Measurements from ENCODE around the gene MED20. TPM values are rescaled to one million over a fixed set of nuclear protein-coding genes. Genes with fewer than 3 reads are reported as not detected.

MED20 gene
- total RNA-seq, 1 donor from 2014 or later, result 23.1 TPM

DNA sequence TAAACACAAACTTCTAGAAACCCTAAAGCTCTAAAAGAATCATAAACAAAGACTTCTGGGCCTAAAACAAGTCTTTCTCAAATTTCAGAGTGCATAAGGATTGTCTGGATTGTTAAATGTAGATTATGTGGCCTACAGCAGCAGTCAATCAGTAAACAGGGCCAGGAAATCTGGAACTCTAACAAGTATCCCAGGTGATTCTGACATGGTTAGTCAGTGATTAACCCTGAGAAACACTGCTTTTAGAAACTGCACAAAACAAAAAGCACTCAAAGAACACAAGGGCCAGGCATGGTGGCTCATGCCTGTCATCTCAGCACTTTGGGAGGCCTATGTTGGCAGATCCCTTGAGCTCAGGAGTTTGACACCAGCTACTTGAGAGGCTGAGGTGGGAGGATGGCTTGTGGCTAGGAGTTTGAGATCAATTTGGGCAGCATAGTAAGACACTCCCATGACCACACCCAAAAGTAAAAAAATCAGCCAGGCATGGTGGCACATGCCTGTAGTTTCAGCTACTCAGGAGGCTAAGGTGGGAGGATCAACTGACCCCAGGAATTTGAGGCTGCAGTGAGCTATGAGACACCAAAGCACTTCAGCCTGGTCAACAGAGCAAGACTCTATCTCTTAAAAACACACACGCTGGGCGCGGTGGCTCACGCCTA, 5.9 kb downstream of the MED20 start:
- intact Hi-C loops (cut with micrococcal nuclease), result no loop called here

DNA sequence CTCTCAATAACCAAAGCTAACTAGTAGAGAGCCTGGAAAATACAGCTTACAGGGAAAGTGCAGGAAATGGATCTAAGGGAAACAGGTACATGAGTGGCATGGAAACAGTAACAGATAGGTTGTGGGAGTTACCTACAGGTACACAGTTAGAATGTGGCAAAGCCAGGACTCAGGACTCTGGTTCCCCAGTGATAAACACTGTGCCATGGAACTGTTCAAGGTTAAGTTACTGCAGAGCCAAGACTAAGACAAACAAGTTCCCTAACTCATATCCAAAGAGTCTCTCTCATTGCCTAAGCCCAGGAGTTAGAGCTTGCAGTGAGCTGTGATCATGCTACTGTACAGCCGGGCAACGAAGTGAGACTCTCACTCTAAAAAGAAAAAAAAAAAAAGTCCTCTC, 6.6 kb downstream of the MED20 start:
- intact Hi-C loops (cut with micrococcal nuclease), result no loop called here

DNA sequence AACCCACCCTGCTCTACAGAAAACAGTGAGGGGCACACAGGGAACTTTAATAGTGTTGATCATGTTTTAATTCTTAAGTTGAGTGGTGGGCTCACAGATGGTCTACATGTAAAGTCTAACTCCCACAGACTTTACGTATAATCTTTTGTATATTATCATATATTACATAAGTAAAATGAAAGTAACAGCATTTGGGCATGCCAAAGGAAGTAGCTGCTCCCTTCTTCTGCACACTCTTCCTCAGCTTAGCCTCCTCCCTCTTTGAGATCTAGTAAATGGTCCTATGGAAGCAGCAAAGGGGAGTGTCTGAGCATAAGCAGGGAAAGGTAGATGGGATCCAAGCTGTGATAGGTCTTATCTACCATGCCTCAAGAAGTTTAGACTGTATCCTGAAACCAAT, 11.2 kb downstream of the MED20 start:
- intact Hi-C loops (cut with micrococcal nuclease), result no loop called here

DNA sequence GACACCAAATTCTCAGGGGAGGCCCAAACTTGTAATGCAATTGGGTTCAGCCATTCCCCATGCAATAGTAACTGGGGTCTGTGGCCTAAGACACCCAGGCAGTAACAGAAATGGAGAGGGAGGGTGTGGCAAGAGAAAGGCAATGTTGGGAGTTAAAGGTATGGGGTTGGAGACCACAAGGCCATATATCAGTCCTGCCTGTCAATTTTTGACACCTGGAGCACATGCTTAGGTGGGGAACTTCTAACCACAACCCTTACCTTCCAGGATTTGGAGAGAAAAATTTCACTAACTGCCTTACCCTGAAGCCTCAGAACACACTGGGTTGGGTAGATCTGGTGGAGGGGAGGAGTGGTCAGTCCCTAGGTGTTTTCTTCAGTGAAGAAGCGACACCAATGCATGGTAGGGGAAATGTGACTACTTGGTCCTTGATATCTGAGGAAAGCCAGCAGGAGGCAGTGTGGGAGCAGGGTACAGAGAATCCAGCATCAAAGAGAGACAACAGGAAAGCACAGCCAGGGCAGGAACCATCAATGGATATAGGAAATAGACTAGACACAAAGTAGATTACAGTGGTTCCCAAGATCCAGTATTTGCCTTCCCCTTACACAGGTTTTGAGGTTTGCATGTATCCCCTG, 18.9 kb downstream of the MED20 start:
- intact Hi-C loops (cut with micrococcal nuclease), result loop anchor here (1.0 to 2.0 kb wide), 4 partner anchors 34 to 202 kb away; no protein-coding TSS in a partner anchor

DNA sequence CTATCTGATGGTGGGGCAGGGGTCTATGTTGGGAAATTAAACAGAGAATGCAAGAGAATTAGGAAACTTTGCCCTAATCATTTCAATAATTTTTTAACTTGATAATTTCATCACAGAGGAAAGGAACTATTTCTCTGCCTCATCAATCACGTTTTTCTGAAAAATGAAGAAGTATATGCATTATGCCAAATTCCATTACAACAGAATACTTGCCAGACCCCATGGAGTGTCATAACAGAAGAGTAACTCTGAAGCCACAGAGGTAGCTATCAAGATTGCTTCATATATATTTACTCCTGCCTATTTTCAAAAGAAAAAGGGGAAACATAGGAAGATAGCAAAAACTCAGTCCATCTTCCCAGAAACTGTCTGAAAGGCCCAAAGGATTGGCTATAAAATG, 20.1 kb downstream of the MED20 start:
- intact Hi-C loops (cut with micrococcal nuclease), result no loop called here

DNA sequence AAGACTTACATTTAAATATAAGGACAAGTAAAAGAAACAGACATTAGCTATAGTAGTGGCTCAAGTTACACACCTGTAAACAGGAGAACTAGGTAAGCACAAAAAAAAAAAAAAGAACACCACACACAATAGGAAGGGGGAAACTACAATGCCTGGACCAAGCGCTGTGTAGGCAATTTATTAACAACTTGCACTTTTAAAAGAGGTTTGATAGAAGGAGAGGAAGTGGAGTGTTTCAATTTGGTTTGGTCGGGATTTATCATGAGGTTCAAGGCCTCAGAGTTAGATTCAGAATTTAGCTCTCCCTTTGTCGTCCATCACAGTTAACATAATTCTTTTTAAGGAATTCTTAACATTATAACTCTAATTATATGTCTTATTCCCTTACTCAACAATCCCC, 24.7 kb downstream of the MED20 start:
- intact Hi-C loops (cut with micrococcal nuclease), result loop anchor here (10.0 kb wide), 1 partner anchor 351 kb away; the partner anchor contains the start of gene FOXP4

DNA sequence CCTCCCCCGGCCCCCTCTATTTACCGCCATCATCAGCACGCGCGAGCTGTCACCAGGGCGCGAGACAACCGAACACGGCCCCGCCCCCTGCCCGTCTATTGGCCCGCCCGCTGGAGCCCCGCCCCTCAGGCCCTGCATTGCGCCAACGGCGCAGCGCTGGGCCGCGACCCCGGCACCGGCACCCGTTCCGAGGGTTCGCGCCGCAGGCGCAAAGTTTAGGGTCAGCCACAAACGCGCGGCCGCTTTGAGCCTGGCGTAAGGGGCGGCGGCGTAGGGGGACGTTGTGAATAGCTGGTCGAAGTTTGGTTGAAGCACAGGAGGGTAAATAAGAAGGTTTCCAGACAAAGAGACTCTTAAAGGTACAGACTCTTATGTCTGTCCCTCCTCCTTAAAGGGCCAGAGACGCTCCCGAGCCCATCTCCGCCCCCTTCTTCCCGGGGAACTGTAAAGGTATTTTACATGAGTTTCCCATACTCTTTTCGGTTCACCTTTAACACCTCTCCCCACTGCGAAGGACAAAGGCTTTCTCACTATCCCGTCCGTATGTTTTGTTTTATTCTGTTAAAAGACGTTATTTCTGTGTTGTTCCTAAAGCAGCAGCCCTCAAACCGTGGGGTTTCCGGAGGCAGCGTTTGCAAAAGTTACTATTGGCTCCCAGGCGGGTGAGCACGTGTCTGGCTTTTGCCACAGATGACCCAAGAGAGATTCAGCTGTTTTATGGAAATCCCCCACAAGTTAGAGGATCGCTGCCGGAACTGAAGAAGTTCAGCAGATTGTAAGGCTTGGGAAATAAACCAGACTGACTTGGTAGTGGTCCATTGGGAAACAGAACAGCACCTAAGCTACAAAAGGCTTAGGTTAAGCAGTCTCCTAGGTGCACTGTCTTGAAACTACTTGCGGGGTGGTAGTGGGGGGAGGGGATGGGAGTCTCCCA, 25.4 kb downstream of the MED20 start, which contains the start of gene USP49:
USP49 (minus strand) TSS at position 76 of the 934 bp plus-strand sequence. CDS start 88,392 bp downstream, outside the sequence.
- intact Hi-C loops (cut with micrococcal nuclease), result loop anchor here (1.0 to 10.0 kb wide), 17 partner anchors 26 to 1276 kb away; partner anchors contain the start of genes BYSL, FOXP4, KLC4 and MED20

DNA sequence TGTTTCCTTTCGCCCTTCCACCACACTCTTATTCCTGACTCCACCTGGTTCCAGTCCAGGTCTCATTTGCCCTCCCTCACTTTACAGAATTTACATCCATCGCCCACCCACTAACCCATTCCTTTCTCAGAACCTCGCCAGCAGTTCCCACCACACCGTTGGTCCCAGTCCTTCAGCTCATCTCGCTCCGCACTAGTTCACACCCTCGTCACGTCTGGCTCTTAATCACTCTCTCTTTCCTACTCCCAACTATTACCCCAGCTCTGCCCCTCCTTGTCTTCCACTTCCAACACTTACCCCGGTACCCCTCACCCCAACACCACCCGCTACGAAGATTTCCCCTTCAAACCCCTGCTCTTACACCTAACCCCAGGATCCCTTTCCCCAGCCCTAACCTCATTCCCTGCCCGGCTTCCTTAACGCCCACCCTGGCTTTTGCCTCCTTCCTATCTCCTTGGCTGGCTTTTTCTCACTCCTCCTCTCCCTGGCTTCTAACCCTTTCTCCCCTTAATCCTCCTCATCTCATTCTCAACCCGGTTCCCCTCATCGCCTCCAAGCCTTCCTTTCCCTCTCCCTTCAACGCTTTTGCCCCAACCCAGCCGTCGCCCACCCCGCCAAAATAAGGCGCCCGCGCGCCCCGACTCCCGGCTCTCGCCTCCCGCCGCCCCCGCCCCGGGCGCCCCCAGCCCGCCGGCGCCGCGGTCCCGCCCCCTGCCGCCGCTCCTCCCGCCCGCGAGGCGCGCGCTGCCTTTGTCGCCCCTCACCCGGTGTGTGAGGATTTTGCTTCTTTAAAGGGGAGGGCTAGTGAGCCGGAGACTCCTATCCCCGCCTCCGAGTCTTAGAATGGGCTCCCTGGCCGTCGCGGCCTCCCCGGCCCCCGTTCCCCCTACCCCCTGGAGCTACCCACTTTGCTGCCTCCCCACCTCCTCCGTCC, 26.3 kb downstream of the MED20 start:
- intact Hi-C loops (cut with micrococcal nuclease), result loop anchor here (1.0 to 10.0 kb wide), 17 partner anchors 27 to 1277 kb away; partner anchors contain the start of genes BYSL, FOXP4, KLC4 and MED20

DNA sequence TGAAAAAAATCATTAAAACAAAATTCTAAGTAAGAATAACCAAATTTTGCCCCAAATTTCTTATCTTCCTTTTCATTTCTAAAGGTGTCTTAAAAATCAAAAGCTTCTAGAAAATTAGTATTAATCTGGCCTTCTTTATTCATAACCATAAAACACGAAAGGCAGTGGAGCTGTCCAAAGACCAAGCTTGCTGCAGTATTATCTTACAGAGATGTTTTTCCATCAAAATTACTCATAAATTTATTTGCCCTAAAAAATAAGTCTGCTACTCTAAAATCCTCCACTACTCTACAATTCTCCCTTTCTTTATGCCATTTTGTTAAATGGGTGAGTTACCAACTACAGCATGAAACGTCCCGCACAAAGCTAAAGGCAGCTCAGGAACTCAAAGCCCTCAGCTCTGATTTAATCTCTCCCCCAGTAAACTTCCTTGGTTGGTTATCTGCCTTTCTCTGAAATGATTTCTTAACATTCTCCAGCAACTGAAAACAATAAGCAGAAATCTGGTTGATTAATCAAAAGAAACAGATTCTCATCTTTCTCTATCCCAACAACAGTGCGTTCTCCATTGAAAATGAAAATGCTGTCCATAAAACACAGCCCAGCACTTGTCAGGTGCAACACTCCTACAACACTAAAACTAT, 27.9 kb downstream of the MED20 start:
- intact Hi-C loops (cut with micrococcal nuclease), result loop anchor here (10.0 kb wide), 1 partner anchor 348 kb away; the partner anchor contains the start of gene FOXP4

DNA sequence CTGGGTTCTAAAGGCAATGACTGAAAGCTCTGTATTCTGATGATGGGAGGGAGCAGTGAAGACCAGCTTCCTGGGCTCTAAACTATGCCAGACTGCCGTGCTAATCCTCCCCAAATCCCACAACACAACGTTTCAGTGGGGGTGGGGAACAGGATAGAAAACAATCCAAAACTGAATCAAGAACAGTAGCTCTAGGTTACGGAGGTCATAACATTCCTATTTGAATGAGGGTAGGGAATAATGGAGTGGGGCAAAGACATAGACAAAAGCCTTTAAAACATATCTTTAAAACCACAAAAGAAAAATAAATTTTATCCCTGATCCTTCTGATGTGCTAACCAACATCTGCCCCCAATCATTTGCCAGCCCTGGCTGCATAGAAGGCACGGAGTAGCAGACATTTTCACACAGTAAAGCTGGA, 33.6 kb downstream of the MED20 start:
- intact Hi-C loops (cut with micrococcal nuclease), result no loop called here

DNA sequence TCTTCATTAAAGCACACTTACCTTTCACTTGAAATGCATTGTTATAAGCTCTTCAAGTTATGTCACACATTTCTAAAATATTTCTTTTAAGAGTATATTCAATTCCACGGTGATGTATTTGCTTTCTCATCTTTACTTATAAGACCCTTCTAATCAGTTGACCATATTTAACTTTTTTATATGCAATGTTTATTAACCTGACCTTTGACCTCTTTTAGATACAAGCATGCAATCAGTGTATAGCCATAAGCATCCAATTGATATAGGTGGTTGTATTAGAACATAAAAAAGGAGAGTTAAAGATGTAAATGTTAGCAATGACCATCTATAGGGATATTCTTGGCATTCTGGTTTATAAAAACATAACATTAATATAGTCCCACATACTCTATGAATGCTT, 35.0 kb downstream of the MED20 start:
- intact Hi-C loops (cut with micrococcal nuclease), result no loop called here

DNA sequence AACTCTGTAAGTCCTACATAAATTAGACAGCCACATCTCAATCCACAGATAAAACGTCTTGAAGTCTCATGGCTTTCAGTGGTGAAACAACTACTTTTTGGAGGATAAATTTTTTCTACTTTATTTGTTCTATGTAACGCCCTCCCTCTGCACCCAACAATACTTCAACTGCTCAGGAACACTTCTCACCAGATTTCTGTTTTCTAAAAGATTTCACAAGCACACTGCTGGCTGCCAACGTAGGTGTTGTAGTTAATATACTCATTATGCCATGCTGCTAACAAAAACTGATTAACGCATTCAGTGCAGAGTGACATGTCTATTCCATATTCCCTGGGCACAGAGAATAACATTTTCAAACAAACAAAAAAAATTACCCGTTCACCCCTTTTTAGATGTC, 36.0 kb downstream of the MED20 start:
- intact Hi-C loops (cut with micrococcal nuclease), result no loop called here

DNA sequence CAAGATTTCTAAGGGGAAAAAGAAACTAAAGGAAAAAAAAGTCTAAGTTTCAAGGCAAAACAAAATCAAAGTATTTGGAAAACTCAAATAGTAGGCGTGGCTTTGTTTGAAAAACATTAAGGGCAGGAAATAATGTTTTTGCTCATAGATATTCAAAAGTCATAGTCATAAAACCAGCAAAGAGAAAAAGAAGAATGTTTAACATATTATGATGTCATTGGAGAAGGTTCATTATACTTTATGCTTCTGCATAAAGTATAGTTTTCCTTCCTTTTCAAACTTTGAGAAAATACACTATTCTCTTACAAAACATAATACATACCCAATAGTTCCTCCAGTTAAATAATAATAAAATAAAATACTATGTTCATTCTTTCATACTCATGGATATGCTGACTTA, 39.4 kb downstream of the MED20 start:
- intact Hi-C loops (cut with micrococcal nuclease), result no loop called here

DNA sequence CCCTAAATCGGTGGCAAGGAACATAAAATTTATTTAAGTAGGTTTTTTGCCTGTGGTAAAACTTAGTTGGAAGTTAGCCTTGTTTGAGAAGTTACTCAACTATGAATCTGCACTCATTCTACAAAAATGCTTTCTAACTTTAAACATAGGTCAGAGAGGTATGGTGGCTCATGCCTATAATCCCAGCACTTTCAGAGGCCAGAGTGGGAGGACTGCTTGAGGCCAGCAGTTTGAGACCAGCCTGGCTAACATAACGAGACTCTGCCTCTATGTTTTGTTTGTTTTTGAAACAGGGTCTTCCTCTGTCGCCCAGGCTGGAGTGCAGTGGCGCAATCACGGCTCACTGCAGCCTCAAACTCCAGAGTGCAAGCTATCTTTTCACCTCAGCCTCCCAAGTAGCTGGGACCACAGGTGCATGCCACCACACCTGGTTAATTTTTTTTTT, 42.0 kb downstream of the MED20 start:
- intact Hi-C loops (cut with micrococcal nuclease), result no loop called here

DNA sequence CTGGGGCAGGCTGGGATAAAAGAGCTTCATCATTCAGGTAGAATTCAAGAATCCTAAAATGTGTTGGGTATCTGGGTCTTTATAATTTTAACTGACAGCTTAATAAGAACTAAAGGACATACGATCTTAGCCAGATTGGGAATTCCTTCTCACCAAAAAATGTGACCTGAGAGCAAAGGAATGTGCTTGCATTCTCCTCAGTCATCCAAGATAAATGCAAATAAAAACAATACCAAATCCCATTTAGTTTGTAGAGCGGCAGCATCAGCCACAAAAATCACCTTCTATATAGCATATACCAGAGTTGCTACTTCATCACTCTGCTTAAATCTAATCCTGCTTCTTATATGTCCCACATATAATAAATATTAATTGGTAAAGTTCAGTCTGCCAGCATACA, 42.7 kb downstream of the MED20 start:
- intact Hi-C loops (cut with micrococcal nuclease), result no loop called here

DNA sequence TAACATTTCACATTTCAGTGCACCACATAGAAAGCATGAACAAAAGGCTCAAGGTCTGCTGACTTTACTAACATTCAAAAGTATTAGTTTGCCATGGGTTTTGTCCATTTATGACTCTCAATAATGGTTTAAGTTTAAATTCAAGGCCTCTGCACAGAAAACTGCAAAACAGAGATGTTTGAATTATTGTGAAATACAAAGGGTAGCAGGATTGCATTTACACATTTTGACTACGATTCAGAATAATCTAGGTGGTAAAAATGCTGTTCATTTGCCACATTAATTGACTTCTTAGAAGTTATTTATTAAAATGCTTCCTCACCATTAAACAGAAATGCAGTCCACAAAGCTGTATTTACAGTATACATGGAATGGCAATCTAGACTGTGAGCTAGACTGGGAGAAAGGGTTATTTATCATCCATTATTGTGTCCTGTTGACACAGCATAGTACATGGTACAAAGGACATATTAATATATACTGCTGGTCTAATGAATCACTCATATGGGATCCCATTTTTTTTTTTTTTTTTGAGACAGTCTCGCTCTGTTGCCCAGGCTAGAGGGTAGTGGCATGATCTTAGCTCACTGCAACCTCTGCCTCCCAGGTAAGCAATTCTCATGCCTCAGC, 43.8 kb downstream of the MED20 start:
- intact Hi-C loops (cut with micrococcal nuclease), result no loop called here

DNA sequence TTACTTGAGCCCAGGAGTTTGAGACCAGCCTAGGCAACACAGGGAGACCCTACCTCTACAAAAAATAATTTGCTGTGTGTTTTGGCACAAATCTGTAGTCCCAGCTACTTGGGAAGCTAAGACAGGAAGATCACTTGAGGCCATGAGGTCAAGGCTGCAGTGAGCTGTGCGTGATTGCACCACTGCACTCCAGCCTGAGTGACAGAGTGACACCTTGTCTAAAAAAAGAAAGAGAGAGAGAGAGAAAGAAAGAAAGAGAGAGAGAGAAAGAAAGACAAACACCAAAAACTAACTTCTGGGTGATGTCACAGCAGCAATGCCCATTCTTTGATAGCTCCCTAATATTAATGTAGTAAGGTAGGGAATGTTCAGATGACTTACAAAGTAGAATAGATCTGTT, 46.2 kb downstream of the MED20 start:
- intact Hi-C loops (cut with micrococcal nuclease), result no loop called here

DNA sequence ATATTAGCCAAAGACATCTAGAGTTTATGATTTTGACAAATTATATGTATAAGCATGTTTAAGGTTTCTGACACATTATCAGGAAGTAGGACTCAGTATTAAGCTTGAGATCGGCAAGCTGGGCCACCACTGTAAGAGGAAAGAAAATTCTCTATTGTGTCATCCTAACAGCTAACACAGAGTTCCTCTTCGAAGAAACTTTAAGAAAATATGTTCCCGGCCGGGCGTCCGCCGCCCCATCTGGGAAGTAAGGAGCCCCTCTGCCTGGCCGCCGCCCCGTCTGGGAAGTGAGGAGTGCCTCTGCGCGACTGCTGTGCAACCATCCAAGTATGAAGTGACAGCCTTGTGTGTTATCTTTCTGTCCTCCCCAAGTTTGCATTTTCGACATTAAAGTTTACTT, 48.8 kb downstream of the MED20 start:
- intact Hi-C loops (cut with micrococcal nuclease), result no loop called here

DNA sequence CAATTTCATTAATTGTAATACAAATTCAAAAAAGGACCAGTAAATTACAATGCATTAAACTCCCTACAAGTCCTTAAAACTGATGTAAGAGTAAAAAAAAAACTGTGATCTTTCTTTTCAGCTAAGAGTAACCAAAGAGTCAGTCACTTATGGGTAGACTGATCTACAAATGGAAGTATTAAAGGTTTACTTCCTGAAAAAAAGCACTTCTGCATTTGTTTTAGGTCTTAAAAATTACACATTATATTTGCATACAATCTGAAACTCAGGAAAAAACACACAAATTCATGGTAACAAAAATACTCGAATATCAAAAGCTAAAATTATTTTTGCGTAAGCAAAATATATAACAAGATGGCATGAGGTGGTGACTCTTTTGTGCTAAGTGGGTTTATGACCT, 49.2 kb downstream of the MED20 start:
- intact Hi-C loops (cut with micrococcal nuclease), result no loop called here
